PC-3 (cell line): ENCODE measurements around the gene DNASE1. TPM values are rescaled to one million over a fixed set of nuclear protein-coding genes. Genes with fewer than 3 reads are reported as not detected.

ENCODE experiments used
- ATAC-seq: fragments of 200-7000 bp; cut with Tn5 transposase; 2 replicates; pipeline ENCODE4 v1.9.1; 2020; ENCODE audit warnings: mild to moderate bottlenecking, moderate library complexity
- BruUV-seq: library from RNA; stranded (reverse); fragments of 400-500 nt; replicated peaks from 2 replicates; lab custom pipeline; 2021; lab: Mats Ljungman, UMichigan
- CTCF ChIA-PET: fragments of 300-600 bp; sonication (Branson Sonifier 250); formaldehyde crosslinking; loops from one replicate; lab custom pipeline; 2022; ENCODE audit warnings: antibody characterized with exemption; lab: Charles Lee
- POLR2A ChIA-PET: fragments of 300-600 bp; sonication (Branson Sonifier 250); formaldehyde crosslinking; loops from one replicate; lab custom pipeline; 2022; ENCODE audit warnings: antibody characterized with exemption; ENCODE audit not compliant: unreplicated experiment; lab: Charles Lee
- DNase-seq: peaks from one replicate; pipeline ENCODE4 v3.0.0-alpha.2; 2015
- H2AFZ ChIP-seq: fragments of 300-600 bp; sonication (generic); 2 replicates; pipeline ENCODE4 v1.6.0; 2016; ENCODE audit warnings: antibody characterized with exemption, low read length
- H3F3A ChIP-seq: fragments of 300-600 bp; sonication (generic); one replicate; pipeline ENCODE4 v1.6.0; 2017; ENCODE audit warnings: antibody characterized with exemption, low read length, control low read depth, mild to moderate bottlenecking; ENCODE audit not compliant: unreplicated experiment
- H3K27ac ChIP-seq: fragments of 300-600 bp; sonication (generic); 2 replicates; pipeline ENCODE4 v1.5.1; 2016; ENCODE audit warnings: mild to moderate bottlenecking, low read length
- H3K27me3 ChIP-seq: fragments of 300-600 bp; sonication (generic); 2 replicates; pipeline ENCODE4 v1.6.1; 2016; ENCODE audit warnings: low read length, mixed read lengths
- H3K36me3 ChIP-seq: fragments of 300-600 bp; sonication (generic); 2 replicates; pipeline ENCODE4 v1.6.1; 2016; ENCODE audit warnings: low read depth, mixed run types, low read length, mixed read lengths
- H3K4me1 ChIP-seq: fragments of 300-600 bp; sonication (generic); 2 replicates; pipeline ENCODE4 v1.5.1; 2016; ENCODE audit warnings: low read length; ENCODE audit not compliant: insufficient read depth
- H3K4me2 ChIP-seq: fragments of 300-600 bp; sonication (generic); 2 replicates; pipeline ENCODE4 v1.6.0; 2016; ENCODE audit warnings: low read length
- H3K4me3 ChIP-seq: fragments of 300-600 bp; sonication (generic); 2 replicates; pipeline ENCODE4 v1.5.1; 2016; ENCODE audit warnings: mild to moderate bottlenecking, low read length, mixed read lengths
- H3K79me2 ChIP-seq: fragments of 300-600 bp; sonication (generic); 2 replicates; pipeline ENCODE4 v1.6.1; 2017; ENCODE audit warnings: low read length, mixed read lengths
- H3K9ac ChIP-seq: fragments of 300-600 bp; sonication (generic); 2 replicates; pipeline ENCODE4 v1.6.0; 2016; ENCODE audit warnings: mild to moderate bottlenecking, low read length
- H3K9me2 ChIP-seq: fragments of 300-600 bp; sonication (generic); replicated peaks from 2 replicates; pipeline ENCODE4 v1.6.1; 2016; ENCODE audit warnings: mixed run types, low read length, mixed read lengths
- H3K9me3 ChIP-seq: fragments of 300-600 bp; sonication (generic); 2 replicates; pipeline ENCODE4 v1.6.1; 2016; ENCODE audit warnings: low read length, mixed read lengths
- H4K20me1 ChIP-seq: fragments of 300-600 bp; sonication (generic); 2 replicates; pipeline ENCODE4 v1.6.1; 2016; ENCODE audit warnings: low read length, mixed read lengths
- EZH2 ChIP-seq: fragments of 300-600 bp; sonication (generic); IDR thresholded peaks from one replicate; pipeline ENCODE4 v1.6.1; 2017; ENCODE audit warnings: antibody characterized with exemption, mild to moderate bottlenecking, low read length; ENCODE audit not compliant: unreplicated experiment
- EZH2phosphoT487 ChIP-seq: fragments of 300-600 bp; sonication (generic); IDR thresholded peaks from 2 replicates; pipeline ENCODE4 v1.6.1; 2018; ENCODE audit warnings: mild to moderate bottlenecking, antibody characterized with exemption, low read length, borderline replicate concordance
- intact Hi-C: fragments of 100-400 bp; cut with micrococcal nuclease; formaldehyde crosslinking; loops from 2 replicates; pipeline ENCODE4 v1.9.0; 2023
- total RNA-seq: library from RNA; depleted of rRNA; stranded (reverse); fragments of >200 nt; gene quantifications from 2 replicates; pipeline ENCODE4 v1.2.3, GENCODE V29; 2014
- TF ChIP-seq, protein P1 (sequence below): fragments of 300-600 bp; sonication (generic); conservative IDR thresholded peaks from 2 replicates; pipeline ENCODE4 v1.5.1; 2017; ENCODE audit warnings: antibody characterized with exemption, low read depth, mild to moderate bottlenecking, low read length

The DNASE1 gene
- total RNA-seq, 1 experiment from 2014 or later = 14.0 TPM

DNA sequence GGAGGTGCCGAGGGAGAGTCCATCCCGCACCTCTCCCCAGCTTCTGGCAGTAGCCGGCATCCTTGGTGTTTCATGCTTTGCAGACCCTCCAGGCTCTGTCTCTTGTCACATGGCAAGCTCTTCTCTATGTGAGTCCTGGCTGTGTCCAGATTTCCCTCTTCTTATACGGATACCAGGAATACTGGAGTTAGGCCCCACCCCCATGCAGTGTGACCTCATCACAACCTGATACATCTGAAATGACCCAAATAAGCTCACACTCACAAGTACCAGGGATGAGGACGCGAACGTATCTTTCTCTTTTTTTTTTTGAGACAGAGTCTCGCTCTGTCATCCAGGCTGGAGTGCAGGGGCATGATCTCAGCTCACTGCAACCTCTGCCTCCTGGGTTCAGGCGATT lies 39.6 kb downstream of the DNASE1 start:
- Histone ChIP-seq H2AFZ (no peak overlapping the region), H3F3A (no peaks in the 10 kb centered on the region), H4K20me1 (no peaks in the 10 kb centered on the region; the same call in 1 of the 2 replicates), H3K27ac (no peak overlapping the region), H3K9me3 (no peaks in the 10 kb centered on the region), H3K36me3 (peaks cover 7% of the 10 kb centered on the region; the same call in 1 of the 2 replicates), H3K4me3 (no peak overlapping the region), H3K4me1 (no peaks in the 10 kb centered on the region), H3K4me2 (no peak overlapping the region), H3K9ac (no peak overlapping the region), H3K27me3 (no peaks in the 10 kb centered on the region), H3K79me2 (peaks cover 28% of the 10 kb centered on the region), H3K9me2 (no peaks in the 10 kb centered on the region)
- ChIA-PET POLR2A (no interaction called here), CTCF (no interaction called here)
- intact Hi-C loops = no loop called here
- DNase-seq (no peak), ATAC-seq (no peak)
- BruUV-seq = no TSS peak
- no peak for TF ChIP-seq EZH2phosphoT487
- TF ChIP-seq EZH2 = no peak
- TF ChIP-seq, protein P1, sequence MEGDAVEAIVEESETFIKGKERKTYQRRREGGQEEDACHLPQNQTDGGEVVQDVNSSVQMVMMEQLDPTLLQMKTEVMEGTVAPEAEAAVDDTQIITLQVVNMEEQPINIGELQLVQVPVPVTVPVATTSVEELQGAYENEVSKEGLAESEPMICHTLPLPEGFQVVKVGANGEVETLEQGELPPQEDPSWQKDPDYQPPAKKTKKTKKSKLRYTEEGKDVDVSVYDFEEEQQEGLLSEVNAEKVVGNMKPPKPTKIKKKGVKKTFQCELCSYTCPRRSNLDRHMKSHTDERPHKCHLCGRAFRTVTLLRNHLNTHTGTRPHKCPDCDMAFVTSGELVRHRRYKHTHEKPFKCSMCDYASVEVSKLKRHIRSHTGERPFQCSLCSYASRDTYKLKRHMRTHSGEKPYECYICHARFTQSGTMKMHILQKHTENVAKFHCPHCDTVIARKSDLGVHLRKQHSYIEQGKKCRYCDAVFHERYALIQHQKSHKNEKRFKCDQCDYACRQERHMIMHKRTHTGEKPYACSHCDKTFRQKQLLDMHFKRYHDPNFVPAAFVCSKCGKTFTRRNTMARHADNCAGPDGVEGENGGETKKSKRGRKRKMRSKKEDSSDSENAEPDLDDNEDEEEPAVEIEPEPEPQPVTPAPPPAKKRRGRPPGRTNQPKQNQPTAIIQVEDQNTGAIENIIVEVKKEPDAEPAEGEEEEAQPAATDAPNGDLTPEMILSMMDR = no peak

DNA sequence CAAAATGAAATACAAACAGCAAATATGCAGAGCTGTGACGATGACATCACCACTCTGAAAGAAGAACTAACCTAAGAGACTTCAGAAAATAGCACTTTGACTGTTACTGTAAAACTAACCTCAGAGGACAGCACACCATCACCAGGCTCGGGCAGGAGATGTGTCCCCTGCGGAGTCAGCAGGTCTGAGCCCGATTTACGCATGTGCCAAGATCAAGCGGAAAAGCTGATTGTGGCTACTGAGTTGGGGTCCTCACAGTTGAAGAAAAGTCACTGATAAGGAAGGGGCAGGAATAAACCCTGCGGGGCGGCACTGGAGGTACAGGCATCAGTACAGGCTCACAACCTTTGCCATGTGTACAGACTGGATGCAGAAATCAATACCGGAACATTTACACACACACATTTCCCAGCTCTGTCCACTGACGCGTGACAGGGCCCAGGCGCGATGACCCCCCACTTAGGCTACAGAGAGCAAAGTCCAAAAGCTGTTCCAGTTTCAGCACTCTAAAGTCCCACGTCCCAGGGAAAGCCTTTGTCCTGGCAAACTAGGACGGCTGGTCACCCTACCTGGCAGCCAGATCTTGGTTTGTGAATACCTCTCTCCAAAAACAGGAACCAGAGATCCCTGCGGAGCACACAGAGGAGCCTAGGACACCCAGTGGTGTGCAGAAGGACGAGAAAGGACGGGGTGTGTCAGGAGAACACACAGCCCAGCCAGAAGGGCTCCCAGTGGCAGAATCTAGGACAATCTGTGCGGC lies 41.3 kb downstream of the DNASE1 start:
- no peak for DNase-seq
- Histone ChIP-seq H3K9me2 (no peaks in the 10 kb centered on the region), H3K27ac (no peak overlapping the region), H3K4me1 (no peaks in the 10 kb centered on the region), H4K20me1 (no peaks in the 10 kb centered on the region; the same call in 1 of the 2 replicates), H3K36me3 (peaks cover 7% of the 10 kb centered on the region; the same call in 1 of the 2 replicates), H3K27me3 (no peaks in the 10 kb centered on the region), H3K79me2 (peaks cover 33% of the 10 kb centered on the region), H2AFZ (no peak overlapping the region), H3K4me3 (no peak overlapping the region), H3F3A (no peaks in the 10 kb centered on the region), H3K4me2 (no peak overlapping the region), H3K9ac (no peak overlapping the region), H3K9me3 (no peaks in the 10 kb centered on the region)
- TF ChIP-seq, protein P1 = no peak
- no peak for TF ChIP-seq EZH2phosphoT487
- TF ChIP-seq EZH2 = no peak
- ATAC-seq = no peak
- BruUV-seq = no TSS peak
- intact Hi-C loops = no loop called here
- ChIA-PET POLR2A (interaction anchor here (0.6 kb wide), 1 partner anchor 16 kb away, joined by 14 read pairs; no protein-coding TSS in a partner anchor), CTCF (no interaction called here)
